PC-3 (cell line): ENCODE results near the gene USP17L25.
"Not testable (repeated sequence)": the region's sequence is repeated elsewhere in the genome, so short reads cannot be mapped to it uniquely, and the experiment has no call there.

Source experiments
- CTCF ChIP-seq: fragments of 300-600 bp; sonication (generic); conservative IDR thresholded peaks from 2 replicates; pipeline ENCODE4 v1.5.1; 2017; ENCODE audit warnings: antibody characterized with exemption, low read depth, mild to moderate bottlenecking, low read length
- EZH2 ChIP-seq: fragments of 300-600 bp; sonication (generic); IDR thresholded peaks from one replicate; pipeline ENCODE4 v1.6.1; 2017; ENCODE audit warnings: antibody characterized with exemption, mild to moderate bottlenecking, low read length; ENCODE audit not compliant: unreplicated experiment

GRCh38 chr4:9350866-9351265 lies 21.2 kb downstream of the USP17L25 start:
- TF ChIP-seq CTCF, EZH2: not testable (repeated sequence)
